ENCODE measurements around the gene SLC46A1.

SLC46A1 gene

DNA sequence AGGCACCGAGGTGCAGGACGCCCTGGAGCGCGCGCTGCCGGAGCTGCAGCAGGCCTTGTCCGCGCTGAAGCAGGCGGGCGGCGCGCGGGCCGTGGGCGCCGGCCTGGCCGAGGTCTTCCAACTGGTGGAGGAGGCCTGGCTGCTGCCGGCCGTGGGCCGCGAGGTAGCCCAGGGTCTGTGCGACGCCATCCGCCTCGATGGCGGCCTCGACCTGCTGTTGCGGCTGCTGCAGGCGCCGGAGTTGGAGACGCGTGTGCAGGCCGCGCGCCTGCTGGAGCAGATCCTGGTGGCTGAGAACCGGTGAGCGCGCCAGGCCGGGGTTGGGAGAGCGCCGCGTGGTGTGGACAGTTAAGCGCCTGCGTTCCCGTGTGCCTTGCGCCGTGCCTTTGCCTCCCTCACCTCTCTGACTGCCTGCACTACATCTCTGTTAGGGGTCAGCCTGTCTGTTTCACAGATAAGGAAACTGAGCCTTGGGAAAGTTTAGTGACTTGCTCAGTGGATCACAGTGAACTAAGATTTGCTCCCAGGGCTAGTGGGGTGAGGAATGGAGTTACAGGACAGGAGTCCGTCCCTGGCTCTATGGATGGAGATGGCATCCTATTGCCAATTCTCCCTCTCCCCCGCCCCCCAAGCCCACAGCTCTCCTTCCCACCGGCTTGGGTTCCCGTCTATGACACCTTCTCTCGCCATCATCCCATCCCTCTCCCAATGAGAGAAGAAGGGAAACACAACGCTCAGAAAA lies 33.6 kb downstream of the SLC46A1 start:
- Histone ChIP-seq H3K27me3 (ENCODE audit: insufficient read depth, low read depth) (no peaks in the 10 kb centered on the region; the same call in 1 of the 2 replicates), H3K9ac (peak overlapping the region; percentile 41; the same call in 1 of the 2 replicates), H3K79me2 (ENCODE audit: insufficient read depth, low read depth) (no peaks in the 10 kb centered on the region), H2AFZ (ENCODE audit: low read depth) (peak overlapping the region; percentile 98), H4K20me1 (ENCODE audit: insufficient read depth) (no peaks in the 10 kb centered on the region), H3K4me3 (IDR thresholded peaks at IDR 0.05; ENCODE audit: insufficient read depth, low read depth, low read length) (no peak overlapping the region), H3K4me2 (peak overlapping the region; percentile 94), H3K27ac (no peak overlapping the region), H3K36me3 (ENCODE audit: insufficient read depth) (no peaks in the 10 kb centered on the region), H3K4me1 (ENCODE audit: low read depth, poor library complexity, severe bottlenecking) (peaks cover 18% of the 10 kb centered on the region)
- TF ChIP-seq, protein P1, sequence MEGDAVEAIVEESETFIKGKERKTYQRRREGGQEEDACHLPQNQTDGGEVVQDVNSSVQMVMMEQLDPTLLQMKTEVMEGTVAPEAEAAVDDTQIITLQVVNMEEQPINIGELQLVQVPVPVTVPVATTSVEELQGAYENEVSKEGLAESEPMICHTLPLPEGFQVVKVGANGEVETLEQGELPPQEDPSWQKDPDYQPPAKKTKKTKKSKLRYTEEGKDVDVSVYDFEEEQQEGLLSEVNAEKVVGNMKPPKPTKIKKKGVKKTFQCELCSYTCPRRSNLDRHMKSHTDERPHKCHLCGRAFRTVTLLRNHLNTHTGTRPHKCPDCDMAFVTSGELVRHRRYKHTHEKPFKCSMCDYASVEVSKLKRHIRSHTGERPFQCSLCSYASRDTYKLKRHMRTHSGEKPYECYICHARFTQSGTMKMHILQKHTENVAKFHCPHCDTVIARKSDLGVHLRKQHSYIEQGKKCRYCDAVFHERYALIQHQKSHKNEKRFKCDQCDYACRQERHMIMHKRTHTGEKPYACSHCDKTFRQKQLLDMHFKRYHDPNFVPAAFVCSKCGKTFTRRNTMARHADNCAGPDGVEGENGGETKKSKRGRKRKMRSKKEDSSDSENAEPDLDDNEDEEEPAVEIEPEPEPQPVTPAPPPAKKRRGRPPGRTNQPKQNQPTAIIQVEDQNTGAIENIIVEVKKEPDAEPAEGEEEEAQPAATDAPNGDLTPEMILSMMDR (conservative IDR thresholded peaks at IDR 0.05; ENCODE audit: low read depth, low read length): no peak

DNA sequence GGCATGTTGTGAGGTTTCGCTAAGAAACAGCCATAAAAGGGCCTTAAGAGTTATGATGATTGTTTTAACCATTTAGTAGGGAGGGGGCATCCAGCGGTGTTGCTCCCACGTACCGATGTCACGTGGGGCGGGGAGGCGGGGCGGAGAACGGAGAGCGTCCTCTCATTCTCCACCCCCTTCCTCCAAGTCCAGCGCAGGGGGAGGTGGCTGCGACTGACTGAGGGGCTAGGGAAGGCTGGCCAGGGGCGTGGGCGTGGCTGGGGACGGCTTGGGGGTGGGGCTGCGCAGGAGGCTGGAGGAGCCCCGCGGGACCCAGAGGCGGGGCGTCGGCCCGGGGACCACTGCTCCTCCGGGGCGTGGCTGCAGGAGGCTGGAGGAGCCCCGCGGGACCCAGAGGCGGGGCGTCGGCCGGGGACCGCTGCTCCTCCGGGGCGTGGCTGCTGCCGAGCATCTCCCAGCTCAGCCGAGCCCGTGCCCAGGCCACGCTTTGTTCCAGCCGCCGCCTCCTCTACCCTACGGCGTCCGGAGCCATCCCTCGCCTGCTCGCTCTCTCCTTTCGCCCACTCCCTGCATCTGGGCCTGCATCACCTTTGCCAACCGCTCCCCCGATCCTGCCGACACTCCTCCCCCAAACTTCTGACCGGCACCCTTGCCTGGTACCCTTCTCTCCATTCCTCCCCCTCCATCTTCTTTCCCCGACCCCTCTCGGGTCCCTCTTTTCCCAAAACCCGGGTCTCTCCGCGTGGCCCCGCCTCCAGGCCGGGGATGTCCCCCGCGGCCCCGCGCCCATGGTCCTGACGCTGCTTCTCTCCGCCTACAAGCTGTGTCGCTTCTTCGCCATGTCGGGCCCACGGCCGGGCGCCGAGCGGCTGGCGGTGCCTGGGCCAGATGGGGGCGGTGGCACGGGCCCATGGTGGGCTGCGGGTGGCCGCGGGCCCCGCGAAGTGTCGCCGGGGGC lies 34.5 kb downstream of the SLC46A1 start, which contains the start of gene SARM1:
TSS of gene SARM1 (plus strand) at position 450 of the 958 bp plus-strand sequence. CDS start at position 789, 339 bp downstream.
- peak within 1 kb of the TSS; percentile 98 for H2AFZ ChIP-seq (ENCODE audit: low read depth)
- H4K20me1 ChIP-seq (ENCODE audit: insufficient read depth): no peaks in the 10 kb centered on the region
- no peaks in the 10 kb centered on the region for H3K36me3 ChIP-seq (ENCODE audit: insufficient read depth)
- TF ChIP-seq, protein P1 (conservative IDR thresholded peaks at IDR 0.05; ENCODE audit: low read depth, low read length): no peak
- no peak within 1 kb of the TSS for H3K4me3 ChIP-seq (IDR thresholded peaks at IDR 0.05; ENCODE audit: insufficient read depth, low read depth, low read length)
- peak within 1 kb of the TSS; percentile 94 for H3K4me2 ChIP-seq
- no peaks in the 10 kb centered on the region; the same call in 1 of the 2 replicates for H3K27me3 ChIP-seq (ENCODE audit: insufficient read depth, low read depth)
- peak within 1 kb of the TSS; percentile 41; the same call in 1 of the 2 replicates for H3K9ac ChIP-seq
- H3K27ac ChIP-seq: no peak within 1 kb of the TSS
- H3K4me1 ChIP-seq (ENCODE audit: low read depth, poor library complexity, severe bottlenecking): peaks cover 18% of the 10 kb centered on the region
- H3K79me2 ChIP-seq (ENCODE audit: insufficient read depth, low read depth): no peaks in the 10 kb centered on the region

DNA sequence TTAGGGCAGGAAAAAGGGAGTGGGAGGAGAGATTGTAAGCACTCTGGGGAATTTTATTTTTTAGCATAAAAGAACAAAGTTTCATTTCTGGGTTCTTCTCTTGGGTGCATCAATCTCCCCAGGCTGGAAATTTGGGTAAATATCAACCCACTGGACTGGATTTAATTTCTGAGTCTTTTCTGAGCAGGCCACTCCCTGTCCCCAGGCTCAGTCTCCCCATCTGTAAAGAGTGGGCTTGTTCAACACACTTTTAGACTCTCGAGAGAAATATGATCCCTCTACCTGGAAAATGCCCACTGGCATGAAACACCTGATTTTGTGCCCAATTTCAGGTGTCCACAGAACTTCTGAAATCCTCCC lies 35.3 kb downstream of the SLC46A1 start:
- Histone ChIP-seq H3K27me3 (ENCODE audit: insufficient read depth, low read depth) (no peaks in the 10 kb centered on the region; the same call in 1 of the 2 replicates), H3K9ac (no peak overlapping the region), H3K27ac (no peak overlapping the region), H3K79me2 (ENCODE audit: insufficient read depth, low read depth) (no peaks in the 10 kb centered on the region), H2AFZ (ENCODE audit: low read depth) (peak overlapping the region; percentile 98; the same call in 1 of the 2 replicates), H4K20me1 (ENCODE audit: insufficient read depth) (no peaks in the 10 kb centered on the region), H3K4me3 (IDR thresholded peaks at IDR 0.05; ENCODE audit: insufficient read depth, low read depth, low read length) (no peak overlapping the region), H3K4me1 (ENCODE audit: low read depth, poor library complexity, severe bottlenecking) (peaks cover 18% of the 10 kb centered on the region), H3K36me3 (ENCODE audit: insufficient read depth) (no peaks in the 10 kb centered on the region), H3K4me2 (peak overlapping the region; percentile 94)
- TF ChIP-seq, protein P1 (conservative IDR thresholded peaks at IDR 0.05; ENCODE audit: low read depth, low read length): no peak

DNA sequence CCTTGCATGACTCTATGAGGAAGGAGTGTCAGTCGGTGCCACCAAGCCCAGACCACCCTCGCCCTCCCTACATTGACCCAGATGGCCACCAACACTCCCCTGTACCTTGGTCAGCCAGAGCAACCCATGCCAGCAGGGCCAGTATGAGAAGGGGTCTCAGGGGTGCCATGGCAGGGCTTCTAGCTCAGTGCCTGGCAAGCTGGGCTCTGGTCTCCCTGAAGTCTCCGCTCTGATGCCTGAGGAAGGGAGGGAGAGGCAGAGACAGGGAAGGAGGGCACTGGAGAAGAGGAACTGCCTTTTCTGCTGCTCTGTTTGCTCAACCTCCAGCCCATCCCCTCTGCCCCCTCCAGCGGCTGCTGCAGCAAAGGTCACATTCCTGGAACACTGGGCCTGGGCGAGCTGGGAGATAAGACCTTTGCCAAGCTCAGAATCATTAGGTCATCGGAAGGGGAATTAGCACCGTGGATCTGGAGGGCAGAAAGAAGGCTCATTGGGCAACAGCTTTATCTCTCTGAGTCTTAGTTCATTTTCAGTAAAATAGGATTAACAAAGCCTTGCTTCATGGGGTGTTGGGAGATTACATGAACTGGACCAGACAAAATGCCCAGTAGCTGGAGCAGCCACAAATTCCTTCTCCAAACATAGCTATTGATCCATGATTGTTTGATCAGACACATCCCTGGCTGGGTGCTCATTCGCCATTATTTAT lies 35.8 kb downstream of the SLC46A1 start, which contains the start of gene VTN:
TSS of gene VTN (minus strand) at position 273 of the 709 bp plus-strand sequence. CDS start at position 169, 104 bp downstream.
- no peaks in the 10 kb centered on the region; the same call in 1 of the 2 replicates for H3K27me3 ChIP-seq (ENCODE audit: insufficient read depth, low read depth)
- peaks cover 18% of the 10 kb centered on the region for H3K4me1 ChIP-seq (ENCODE audit: low read depth, poor library complexity, severe bottlenecking)
- H3K27ac ChIP-seq: no peak within 1 kb of the TSS
- TF ChIP-seq, protein P1 (conservative IDR thresholded peaks at IDR 0.05; ENCODE audit: low read depth, low read length): no peak
- H3K79me2 ChIP-seq (ENCODE audit: insufficient read depth, low read depth): no peaks in the 10 kb centered on the region
- H4K20me1 ChIP-seq (ENCODE audit: insufficient read depth): no peaks in the 10 kb centered on the region
- H3K9ac ChIP-seq: no peak within 1 kb of the TSS
- H3K36me3 ChIP-seq (ENCODE audit: insufficient read depth): no peaks in the 10 kb centered on the region
- H2AFZ ChIP-seq (ENCODE audit: low read depth): peak within 1 kb of the TSS; percentile 98; the same call in 1 of the 2 replicates
- H3K4me2 ChIP-seq: peak within 1 kb of the TSS; percentile 94
- no peak within 1 kb of the TSS for H3K4me3 ChIP-seq (IDR thresholded peaks at IDR 0.05; ENCODE audit: insufficient read depth, low read depth, low read length)

Data from KMS-11 (cell line).